Activated T-helper 1 cell treated with Interleukin-2 at 50 U/mL for 16 hours (primary cell): ENCODE measurements around the gene SLC38A10.

Experiments
- DNase-seq: peaks from one replicate; pipeline ENCODE4 v3.0.0-alpha.2; 2020; ENCODE audit warnings: low read depth

Gene SLC38A10

DNA sequence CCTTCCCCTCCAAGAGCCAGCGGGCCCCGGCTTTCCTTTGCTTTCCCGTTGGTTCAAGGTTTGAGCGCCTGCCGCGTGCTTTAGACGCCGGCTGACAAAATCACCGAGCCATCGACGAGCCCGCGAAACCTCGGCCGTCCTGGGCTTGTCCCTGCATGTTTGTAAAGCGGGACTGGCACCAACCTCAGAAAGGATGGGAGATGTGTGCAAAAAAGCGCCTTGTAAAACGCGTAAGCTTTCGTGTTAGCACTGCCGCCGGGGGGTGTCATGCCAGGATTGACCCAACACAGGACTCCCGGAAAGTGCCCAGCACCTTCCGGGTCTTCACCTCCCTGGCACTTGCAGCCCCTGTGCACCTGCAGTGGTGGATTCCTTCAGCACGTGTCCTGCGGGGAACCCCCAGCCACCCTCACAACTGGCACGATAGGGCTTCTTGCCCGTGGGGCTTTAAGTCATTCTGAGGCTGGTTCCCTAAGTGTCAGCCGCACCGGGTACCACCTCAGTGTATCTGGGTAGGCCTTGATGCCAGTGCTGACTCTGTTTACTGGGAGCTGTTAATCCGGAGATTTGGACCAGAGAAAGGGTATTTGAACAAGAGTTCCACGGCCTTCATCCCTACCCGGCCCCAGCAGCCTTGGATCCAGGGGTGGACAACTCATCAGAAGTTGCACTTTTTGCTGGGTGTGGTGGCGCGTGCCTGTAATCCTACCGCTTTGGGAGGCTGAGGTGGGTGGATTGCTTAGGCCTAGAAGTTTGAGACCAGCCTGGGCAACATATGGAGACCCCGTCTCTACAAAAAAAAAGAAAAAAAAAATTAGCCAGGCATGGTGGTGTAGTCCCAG lies 55.2 kb downstream of the SLC38A10 start:
- DNase-seq = no peak

DNA sequence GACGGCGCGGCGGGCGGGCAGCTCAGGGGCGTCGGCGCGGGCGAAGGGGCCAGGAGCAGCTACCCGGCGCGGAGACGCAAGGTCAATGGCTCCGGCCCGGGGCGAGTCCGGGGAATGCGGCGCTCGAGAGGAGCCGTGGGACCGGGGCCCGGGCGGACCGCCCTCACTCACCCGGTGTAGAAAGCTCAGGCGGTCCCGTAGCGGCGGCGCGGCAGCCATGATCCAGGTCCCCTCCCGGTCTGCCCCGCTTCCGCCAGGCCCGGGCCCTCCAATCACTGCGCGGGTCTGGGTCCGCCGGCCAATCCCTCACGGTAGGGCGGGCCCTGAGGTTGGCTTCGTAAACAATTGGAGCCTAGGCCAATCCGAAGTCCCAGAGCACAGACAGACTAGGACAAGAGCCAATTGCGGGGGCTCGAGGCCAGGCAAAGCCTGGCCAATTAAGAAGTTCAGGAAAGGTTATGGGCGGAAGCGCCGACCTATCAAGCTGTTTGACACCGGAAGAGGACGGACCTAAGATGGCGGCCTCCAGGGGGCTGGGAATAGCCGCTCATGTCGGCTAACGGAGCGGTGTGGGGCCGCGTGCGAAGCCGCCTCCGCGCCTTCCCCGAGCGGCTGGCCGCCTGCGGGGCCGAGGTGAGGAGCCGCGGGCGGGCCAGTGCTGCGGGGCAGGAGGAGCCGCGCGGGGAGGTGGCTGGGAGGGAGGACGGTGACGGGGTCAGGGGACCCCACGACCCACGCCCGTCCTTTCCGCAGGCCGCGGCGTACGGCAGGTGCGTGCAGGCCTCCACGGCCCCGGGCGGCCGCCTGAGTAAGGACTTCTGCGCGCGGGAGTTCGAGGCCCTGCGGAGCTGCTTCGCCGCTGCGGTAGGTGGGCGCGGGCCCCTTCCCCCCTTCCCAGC lies 56.0 kb downstream of the SLC38A10 start, which contains the start of the genes NDUFAF8 and TEPSIN:
NDUFAF8 (plus strand) TSS at position 504 of the 899 bp plus-strand sequence; CDS start at position 550, 46 bp downstream.
TEPSIN (minus strand) TSS at position 241 of the 899 bp plus-strand sequence; CDS start at position 219, 22 bp downstream.
- DNase-seq = peak; percentile 93

DNA sequence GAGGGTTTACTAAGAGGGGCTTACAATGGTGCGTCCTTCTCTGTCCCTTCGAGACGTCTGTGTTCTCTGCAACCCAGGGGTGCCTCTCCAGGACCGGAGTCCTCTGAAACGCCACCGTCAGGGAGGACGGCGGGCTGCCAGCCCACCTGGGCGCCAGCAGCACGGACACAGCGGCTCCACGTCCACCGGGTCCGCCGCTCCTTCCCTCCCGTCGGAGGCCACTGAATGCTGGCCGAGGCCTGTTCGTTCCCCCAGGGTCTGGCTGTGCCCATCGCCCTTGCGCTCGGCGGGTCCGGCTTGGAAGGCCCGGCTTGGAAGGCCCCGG lies 56.7 kb downstream of the SLC38A10 start:
- DNase-seq = no peak

DNA sequence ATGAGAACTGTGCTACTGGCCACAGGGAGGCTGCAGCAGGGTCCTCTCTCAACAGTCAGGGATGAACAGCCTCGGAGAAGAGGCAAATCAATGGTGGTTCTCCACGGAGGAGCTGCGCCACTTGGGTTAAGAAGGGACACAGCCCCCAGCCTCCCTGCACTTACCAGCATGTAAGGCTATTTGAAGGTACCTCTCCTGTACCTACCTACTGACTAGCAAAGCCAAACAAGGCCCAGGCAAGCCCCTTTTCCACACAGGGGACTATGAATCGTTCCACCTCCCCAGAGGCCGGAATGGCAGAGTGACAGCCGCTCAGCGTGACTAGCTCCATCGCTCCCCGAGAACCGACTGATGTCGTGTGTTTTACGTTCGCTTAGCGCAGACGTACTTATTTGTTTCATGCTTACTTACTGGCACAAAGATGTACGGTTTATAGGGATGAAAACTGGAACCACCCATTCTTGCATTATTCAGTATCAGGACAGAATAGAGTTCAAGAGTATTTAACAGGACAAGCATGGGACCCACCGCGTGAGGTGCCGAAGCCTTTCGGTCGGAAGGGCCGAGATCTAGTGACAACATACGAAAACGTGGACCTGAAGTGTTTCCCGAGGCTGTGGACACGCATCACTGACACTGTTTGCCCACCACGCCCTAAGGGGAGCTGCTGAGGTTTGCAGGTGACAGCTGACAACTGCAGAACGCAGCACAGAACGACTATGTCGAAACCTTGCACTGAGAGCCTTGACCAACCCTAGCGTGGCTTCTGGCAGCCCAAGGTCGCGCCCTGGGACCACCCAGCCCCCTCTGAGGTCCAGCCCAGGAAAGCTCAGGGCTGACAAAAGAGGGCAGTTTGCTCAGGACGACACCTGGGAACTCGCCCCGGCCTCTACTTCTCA lies 57.3 kb downstream of the SLC38A10 start:
- no peak for DNase-seq

DNA sequence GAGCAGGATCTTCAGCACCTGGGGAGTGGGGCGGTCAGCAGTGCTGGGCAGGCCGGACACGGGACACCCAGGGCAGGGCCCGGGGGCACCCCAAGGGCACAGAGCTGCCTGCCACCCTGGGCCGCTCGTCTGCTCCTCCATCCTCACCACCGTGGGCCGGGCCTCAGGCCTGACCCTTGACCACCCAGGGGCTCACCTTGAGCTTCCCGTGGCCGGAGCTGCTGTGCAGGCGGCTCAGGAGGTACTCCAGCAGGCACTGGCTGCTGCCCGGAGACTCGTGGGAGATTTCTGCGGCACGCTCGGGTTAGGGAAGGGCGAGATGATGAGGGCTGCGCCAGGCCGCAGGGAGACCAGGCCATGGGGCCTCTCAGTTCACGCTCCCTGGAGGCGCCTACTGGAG lies 58.3 kb downstream of the SLC38A10 start:
- DNase-seq = no peak

DNA sequence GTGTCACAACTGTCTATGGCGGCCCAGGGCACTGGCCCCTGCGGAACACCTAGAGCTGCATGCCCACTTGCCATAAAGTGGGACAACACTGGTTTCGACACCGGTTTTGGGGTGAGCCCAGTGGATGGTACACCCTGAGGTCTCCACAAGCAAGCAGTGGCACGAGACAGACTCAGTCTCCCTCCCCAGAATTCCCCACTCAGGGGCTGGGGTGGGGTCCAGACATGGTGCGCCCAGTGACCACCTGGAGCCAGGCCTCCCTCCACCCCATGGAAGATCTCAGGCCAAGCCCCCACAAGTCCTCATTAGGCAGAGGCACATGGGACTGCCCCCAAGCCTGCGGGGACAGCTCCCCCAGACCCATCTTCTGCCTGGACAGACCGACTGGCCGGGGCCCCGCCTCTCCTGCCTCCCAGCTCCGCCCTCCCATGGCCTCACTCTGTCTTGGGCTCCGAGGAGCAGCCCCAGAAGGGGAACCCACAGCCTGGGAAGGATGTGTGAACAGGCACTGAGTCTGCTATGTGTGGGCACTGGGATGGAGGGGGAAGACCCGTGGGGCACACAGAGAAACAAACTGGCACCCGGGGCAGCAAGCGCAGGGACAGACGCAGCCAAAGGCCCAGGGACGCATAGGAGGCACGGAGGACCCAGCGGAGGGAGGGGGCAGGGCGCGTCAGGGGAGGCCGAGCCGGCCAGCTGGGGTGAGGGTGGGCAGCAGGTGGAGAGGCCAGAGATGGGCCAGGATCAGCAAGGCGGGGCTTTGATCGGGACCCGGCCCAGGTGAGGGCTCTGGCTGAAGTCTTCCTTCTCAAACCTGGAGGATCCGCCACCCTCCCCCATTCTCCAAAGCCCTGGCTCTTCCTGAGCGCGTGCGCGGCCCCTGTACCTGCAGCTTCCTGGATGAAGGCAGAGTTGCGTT lies 59.0 kb downstream of the SLC38A10 start:
- DNase-seq = no peak

DNA sequence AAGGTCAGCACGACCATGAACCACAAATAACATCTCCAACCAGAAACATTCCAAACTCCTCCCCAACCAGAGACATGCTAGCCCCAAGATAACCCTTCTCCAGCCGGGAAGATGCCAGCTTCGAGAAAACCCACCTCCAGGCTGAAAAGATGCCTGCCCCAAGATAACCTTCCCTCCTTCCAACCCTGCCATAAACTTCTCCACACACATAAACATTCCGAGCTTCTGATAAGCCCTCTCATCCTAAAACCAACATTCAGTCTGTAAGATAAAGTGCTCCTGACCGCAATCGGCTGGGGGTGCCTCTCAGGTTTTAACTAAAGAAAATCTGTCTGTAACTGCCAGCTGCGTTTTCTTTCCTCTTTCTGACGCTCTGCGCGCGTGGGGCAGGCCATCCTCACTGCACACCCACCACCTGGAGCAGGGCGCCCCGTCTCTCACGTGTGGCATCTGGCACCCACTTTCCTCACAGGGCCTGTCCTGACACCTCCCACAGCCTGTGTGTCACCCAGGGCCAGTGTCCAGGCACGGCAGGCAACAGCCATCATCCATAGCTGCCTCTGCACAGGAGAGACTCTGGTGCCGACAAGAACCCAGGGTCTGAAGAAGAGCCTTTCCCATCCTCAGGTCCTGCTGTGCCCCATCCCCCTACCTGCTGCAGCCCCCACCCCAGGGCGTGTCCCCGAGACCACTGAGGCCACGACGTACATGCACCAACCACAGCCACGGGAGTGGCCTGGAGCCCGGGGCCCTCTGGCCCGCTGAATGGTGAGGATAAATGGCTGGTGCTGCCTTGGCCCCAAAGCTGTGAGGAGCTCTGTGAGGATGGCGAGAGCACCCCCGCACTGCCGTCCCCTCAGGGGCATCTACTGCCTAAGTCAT lies 59.9 kb downstream of the SLC38A10 start:
- no peak for DNase-seq

DNA sequence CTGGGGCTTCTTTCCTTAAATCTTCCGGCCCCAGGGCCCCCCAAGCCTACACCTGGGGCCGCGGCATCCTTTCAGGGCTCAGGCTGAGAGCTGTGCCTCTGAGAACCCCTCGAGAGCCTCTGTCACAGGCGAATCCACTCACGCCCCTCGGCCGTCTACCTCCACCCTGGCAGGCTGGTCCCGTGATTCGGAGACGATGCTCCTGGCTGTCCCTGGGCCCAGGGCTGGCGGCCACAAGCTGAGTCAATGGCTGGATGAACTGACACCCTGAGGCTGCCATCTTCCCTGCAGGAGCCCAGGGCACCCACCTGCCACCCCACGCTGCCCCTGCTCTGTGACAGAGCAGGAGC lies 60.6 kb downstream of the SLC38A10 start:
- no peak for DNase-seq

DNA sequence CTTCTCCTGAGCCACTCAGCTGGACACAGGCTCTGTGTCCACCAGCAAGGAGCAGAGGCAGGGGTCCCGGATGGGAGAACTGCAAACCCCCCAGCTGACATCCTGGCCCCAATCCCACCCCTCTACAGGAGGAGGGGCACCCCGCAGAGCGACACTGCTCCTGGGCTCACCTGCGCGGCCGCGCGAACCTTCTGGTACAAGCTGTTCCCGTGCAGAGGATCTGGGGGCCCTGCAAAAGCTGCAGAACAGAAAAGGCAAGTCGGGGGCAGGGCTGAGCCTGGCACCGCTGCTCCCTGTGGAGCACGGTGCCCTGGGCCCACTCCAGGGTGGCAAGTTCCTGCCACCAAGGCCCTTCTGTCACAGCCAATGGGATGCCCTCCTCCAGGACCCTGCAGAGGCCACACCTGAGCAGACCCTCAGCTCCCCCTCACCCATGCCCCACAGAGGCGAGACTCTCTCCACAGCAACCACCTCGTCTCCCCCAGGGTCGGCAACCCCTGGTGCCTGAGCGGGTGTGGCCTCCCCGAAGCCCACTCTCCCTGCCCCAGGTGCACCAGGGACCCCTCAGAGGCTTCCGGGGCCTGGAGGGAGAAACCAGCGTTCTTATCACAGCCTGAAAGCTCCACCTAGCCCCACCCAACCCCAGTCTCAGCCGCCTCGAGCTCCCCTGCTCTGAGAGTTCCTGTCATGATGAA lies 61.1 kb downstream of the SLC38A10 start:
- DNase-seq = no peak

DNA sequence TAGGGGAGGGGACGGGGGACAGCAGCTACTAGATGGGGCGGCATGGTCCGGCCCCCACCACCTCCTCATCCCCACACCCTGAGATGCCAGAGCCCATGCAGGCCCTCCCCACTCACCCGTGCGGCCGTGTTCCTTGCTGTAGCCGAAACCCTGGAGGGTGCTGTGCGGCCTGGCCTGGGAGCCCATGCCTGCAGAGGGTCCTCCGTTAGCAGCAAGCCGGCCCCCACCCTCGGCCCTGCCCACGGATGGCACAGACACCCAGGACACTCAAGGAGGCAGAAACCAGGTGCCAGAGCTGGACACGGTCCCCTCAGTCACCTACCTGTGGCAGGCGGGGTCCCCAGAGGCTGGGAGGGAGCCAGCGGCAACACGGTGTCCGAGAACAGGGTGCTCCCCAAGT lies 61.8 kb downstream of the SLC38A10 start:
- DNase-seq = no peak

DNA sequence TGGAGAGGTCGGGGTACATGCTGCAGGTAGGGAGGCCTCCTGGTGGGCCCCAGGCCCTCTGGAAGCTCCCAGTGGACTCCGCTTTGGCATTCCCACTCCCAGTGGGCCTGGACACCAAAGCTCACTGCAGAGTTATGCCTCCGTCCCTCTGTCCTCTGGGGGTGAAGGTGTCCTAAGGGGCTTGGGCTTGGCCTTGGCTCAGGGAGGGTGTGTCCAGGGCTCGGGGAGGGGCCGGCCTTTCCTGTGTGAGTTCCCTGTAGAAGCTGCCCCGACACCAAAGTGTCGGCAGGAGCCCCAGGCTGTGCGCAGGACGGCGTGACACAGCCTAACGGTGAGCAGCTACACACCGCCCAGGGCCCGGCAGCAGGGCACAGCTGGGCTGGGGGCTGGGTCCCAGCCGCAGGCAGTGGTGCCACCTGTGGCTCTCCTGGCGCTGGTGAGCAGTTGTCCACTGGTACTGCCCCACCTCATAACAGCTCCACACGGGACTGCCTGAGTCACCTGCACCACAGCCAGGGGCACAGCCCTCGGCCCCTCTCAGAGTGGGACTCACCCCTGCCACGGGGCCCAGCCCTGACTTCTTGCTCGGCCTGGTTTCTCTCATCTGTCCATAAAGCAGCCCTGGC lies 62.4 kb downstream of the SLC38A10 start:
- DNase-seq = no peak

DNA sequence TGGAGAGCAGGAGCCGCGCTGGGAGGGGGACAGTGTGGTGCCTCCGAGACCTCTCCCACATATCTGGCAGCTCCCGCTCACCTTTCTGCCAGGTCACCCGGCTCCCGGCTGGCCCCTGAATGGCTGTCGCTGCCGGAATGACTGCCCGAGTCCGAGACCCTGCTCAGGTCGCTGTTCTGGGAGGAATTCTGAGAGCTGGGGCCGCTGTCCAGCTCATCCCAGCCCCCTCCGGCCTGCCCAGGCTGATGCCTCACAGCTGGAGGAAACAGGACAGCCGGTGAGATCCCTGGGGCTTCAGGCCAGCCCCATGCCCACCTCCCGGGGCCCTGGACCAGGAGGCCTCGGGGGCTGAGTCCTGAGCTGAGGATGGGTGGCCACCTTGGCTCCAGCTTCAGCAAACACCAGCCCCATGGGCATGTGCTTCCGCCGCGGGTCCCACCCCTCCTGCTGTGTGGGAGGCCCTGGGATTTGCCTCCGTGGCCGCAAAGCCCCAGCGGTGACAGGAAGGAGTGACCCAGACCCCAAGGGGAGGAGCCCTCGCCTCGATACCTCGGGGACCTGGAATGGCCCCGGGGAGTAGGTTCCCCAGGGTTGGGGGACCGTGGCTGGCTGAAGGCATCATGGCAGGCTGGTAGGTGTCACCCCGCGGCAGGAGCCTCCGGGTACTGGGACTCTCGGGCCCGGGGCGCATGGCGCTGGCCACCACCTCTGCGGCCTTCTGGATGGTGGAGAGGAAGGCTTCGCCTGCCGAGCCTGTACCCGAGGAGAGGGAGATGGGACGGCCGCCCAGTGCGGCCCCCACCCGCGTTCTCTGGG lies 63.1 kb downstream of the SLC38A10 start:
- DNase-seq = no peak

DNA sequence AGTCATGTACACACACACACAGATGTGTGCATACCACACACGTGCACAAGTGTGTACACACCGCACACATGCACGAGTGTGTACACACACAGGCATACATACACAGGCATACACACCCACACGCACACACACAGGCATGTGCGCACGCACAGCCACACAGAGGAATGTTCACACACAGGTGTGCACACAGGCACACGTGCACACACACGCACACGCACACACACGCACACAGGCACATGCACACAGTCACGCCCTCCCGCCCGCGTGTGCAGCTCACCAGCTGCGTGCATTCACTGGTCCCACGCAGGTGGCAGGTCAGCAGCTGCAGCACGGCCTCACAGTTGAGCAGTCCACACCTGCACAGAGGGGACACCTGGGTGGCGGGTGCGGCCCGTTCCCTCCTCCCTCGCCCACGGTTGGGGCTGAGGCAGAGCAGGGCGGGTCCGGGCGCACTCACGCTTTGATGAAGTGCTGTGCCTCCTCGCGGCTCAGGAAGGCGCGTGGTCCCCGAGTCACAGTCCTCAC lies 63.9 kb downstream of the SLC38A10 start:
- DNase-seq = no peak

DNA sequence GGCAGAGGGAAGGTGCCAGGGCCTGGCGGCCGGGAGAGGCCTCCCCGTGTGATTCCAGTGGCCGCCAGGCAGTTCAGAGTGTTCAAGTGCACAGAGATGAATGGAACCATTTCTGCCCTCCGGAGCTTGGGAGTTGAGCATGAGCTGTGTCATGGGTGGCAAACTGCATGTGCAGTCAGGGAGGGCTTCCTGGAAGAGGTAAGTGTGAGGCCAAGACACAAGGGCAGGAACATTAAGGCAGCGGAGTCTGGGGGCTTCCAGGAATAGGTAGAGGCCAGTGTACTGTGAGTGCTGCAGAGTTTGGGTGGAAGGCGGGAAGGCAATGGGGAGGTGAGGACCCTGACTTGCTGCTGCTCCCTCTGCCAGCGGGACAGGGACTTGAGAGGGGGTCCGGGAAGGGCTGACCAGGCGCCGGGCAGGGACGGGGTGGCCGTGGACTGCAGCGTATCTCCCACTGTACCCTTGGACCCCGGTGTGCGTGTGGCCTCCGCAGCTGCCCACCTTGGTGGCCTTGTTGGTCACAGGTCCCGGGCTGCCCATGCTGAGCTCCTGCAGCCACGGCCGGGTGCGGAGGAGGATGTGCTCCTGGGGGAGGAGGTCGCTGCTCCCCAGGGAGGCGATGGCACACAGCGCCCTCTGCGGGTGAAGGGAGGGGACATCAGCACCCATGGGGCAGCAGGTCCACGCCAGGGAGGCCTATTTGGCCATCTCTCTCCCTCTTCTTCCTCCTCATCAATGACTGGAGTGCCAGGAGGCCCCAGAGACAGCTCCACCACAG lies 64.9 kb downstream of the SLC38A10 start:
- DNase-seq = no peak

DNA sequence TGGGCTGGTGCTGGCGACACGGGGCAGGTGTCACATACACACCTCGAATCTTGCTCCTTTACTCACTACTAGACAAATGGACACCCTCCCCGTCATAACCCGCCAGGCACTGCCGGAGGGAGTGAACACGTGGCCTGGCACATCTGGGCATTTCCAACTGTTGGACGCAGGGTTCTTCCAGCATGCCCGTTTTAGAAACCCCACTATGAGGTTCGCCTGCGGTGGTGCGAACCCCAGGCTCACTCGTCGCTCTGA lies 65.5 kb downstream of the SLC38A10 start:
- DNase-seq = no peak

DNA sequence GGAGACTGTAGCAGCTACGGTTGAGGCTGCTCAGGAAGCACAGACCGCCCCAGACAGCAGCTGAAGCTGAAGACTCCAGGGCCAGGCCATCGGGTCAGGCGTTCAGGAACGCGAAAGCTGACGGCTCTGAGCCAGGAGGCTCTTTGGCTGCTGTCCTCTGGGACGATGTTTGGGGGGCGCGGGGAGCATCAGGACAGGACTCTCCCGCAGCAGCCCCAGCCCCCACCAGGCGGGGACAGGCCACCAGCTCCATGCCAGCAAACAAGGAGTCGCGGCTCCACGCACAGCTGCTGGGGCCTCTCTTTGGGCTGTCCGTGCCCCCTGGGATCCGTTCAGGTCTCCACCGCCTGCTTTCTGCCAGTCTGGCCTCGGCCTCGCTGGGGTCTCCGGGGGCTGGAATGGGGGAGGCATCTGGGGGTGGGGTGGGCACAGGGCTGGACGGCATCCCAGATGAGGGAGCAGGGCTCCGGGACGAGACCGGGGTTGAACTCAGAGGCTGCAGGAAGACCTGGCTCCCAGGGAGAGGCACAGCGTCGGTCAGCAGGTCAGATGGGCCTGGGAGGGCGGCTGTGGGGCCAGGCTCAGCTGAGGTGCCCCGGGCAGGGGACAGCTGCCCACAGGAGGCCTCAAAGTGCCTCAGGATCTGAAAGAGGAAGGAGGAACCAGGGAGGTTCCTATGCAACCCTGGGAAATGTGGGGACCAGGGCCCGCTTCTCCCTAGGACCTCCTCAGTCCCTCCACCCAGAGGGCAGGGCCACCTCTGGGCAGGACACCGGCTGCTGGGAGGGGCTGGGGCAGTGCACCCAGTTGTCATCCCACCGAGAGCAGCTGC lies 66.1 kb downstream of the SLC38A10 start:
- DNase-seq = no peak
